Thyroid gland (tissue), 4 donors: Measurements from ENCODE around the gene TEX261.

Experiments
- POLR2A ChIP-seq, 2 donors: fragments of 450-650 bp; IDR thresholded peaks; one replicate each; pipeline ENCODE4 v1.6.1; 2017; ENCODE audit warnings: antibody characterized with exemption in 2 of 2, mild to moderate bottlenecking in 2 of 2, moderate library complexity in 1 of 2
- TF ChIP-seq, protein P1 (sequence below), 6 experiments: fragments of 200-600 bp in 3 of 6; fragments of 450-650 bp in 3 of 6; sonication (generic) in 3 of 6; IDR thresholded peaks; one replicate each; pipeline ENCODE4 v1.5.1; 2016 to 2019; ENCODE audit warnings: antibody characterized with exemption in 6 of 6, mild to moderate bottlenecking in 2 of 6, inconsistent platforms in 1 of 6, moderate library complexity in 1 of 6

DNA sequence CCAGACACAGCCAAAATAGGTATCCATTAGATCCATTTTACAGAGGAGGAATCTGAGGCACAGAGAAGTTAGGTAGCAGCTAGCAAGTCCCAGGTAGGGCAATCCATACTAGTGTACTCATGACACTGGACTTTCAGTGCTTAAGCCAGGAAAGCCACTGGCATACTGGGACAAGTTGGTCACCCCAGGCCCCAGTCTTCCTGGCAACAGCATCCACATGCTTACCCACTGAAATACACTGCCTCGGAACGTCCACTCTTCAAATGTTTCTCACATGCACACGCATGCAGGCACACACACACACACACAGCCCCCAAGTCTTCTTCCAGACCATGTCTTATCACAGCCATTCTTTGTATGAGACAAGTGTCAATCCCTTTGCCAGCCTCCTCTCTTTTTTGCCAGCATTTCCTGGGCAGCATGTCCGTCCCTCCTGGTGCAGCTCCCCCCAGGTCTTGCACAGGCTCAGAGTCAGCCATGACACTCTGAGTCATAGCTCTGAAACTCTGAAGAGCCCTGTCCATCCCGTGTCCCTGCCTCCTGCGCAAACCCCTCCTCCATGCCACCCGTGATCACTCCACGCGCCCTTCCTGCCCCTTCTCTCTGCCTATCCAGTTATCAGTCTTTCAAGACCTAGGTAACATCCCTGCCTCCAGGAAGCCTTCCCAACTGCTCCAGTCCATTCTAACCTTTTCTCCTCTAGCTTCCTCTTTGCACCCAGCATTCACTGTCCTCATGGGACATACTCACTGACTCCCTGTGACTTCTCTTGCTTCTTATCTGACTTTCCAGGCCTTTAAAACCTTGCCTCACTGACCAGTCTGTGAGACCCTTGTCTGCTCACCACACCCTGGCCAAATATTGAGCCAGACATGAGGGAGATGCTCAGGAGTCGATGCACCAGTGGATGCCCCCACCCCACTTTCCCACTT is 10.9 kb upstream of the TEX261 start:
- TF ChIP-seq, protein P1, sequence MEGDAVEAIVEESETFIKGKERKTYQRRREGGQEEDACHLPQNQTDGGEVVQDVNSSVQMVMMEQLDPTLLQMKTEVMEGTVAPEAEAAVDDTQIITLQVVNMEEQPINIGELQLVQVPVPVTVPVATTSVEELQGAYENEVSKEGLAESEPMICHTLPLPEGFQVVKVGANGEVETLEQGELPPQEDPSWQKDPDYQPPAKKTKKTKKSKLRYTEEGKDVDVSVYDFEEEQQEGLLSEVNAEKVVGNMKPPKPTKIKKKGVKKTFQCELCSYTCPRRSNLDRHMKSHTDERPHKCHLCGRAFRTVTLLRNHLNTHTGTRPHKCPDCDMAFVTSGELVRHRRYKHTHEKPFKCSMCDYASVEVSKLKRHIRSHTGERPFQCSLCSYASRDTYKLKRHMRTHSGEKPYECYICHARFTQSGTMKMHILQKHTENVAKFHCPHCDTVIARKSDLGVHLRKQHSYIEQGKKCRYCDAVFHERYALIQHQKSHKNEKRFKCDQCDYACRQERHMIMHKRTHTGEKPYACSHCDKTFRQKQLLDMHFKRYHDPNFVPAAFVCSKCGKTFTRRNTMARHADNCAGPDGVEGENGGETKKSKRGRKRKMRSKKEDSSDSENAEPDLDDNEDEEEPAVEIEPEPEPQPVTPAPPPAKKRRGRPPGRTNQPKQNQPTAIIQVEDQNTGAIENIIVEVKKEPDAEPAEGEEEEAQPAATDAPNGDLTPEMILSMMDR (IDR thresholded peaks at IDR 0.05) = no peak
- no peak for TF ChIP-seq POLR2A (IDR thresholded peaks at IDR 0.05)
